Measurements from ENCODE around the gene JPH2. TPM values are rescaled to one million over a fixed set of nuclear protein-coding genes. Genes with fewer than 3 reads are reported as not detected.
A peak's percentile ranks its signal among the peaks of the same experiment; 100 is the strongest.

JPH2 gene
- total and polyA plus RNA-seq, 9 donors = 0.48 to 27.4 (median 3.0) TPM

- Histone ChIP-seq H3K4me3 (no peak overlapping the region), H3K27ac (no peak overlapping the region), H3K36me3 (no peaks in the 10 kb centered on the region), H3K4me1 (ENCODE audit: insufficient read depth) (no peaks in the 10 kb centered on the region), H3K9me3 (no peaks in the 10 kb centered on the region), H3K27me3 (no peaks in the 10 kb centered on the region)
- TF ChIP-seq CTCF (IDR thresholded peaks at IDR 0.05) (no peak), EP300 (IDR thresholded peaks at IDR 0.05) (no peak), POLR2A (IDR thresholded peaks at IDR 0.05) (no peak)
- WGBS, 3 donors = 49 to 60% (median 50%) methylated on average over 6 of the region's 6 CpGs
- intact Hi-C loops (cut with DNase I) = no loop called here
- no peak for DNase-seq
These were observed 114.6 kb downstream of the JPH2 start for GRCh38 chr20:44072384-44072783.

- H3K4me1 ChIP-seq (ENCODE audit: insufficient read depth) = no peaks in the 10 kb centered on the region
- 79 to 87% (median 80%) methylated on average over 11 of the region's 11 CpGs for WGBS, 3 donors
- no peaks in the 10 kb centered on the region for H3K27me3 ChIP-seq
- no peak overlapping the region for H3K27ac ChIP-seq
- H3K9me3 ChIP-seq = no peaks in the 10 kb centered on the region
- H3K4me3 ChIP-seq = no peak overlapping the region
- intact Hi-C loops (cut with DNase I) = no loop called here
- TF ChIP-seq CTCF (IDR thresholded peaks at IDR 0.05) (no peak), POLR2A (IDR thresholded peaks at IDR 0.05) (no peak), EP300 (IDR thresholded peaks at IDR 0.05) (no peak)
- H3K36me3 ChIP-seq = no peaks in the 10 kb centered on the region
- DNase-seq = peak in 1 of 5 donors; percentile 7
These were observed 115.4 kb downstream of the JPH2 start for GRCh38 chr20:44071526-44072111.

- WGBS, 3 donors = 82 to 85% (median 85%) methylated on average over 10 of the region's 10 CpGs
- H3K4me1 ChIP-seq (ENCODE audit: insufficient read depth) = no peaks in the 10 kb centered on the region
- intact Hi-C loops (cut with DNase I) = no loop called here
- DNase-seq = no peak
- H3K27ac ChIP-seq = no peak overlapping the region
- H3K27me3 ChIP-seq = no peaks in the 10 kb centered on the region
- H3K36me3 ChIP-seq = no peaks in the 10 kb centered on the region
- H3K9me3 ChIP-seq = no peaks in the 10 kb centered on the region
- H3K4me3 ChIP-seq = no peak overlapping the region
- TF ChIP-seq CTCF (IDR thresholded peaks at IDR 0.05) (no peak), EP300 (IDR thresholded peaks at IDR 0.05) (no peak), POLR2A (IDR thresholded peaks at IDR 0.05) (no peak)
These were observed 115.9 kb downstream of the JPH2 start for GRCh38 chr20:44071057-44071456.

- Histone ChIP-seq H3K27ac (no peak overlapping the region), H3K27me3 (no peaks in the 10 kb centered on the region), H3K36me3 (no peaks in the 10 kb centered on the region), H3K4me3 (no peak overlapping the region), H3K4me1 (ENCODE audit: insufficient read depth) (no peaks in the 10 kb centered on the region), H3K9me3 (no peaks in the 10 kb centered on the region)
- WGBS, 3 donors = 69 to 74% (median 74%) methylated on average over 17 of the region's 17 CpGs
- TF ChIP-seq EP300 (IDR thresholded peaks at IDR 0.05) (no peak), CTCF (IDR thresholded peaks at IDR 0.05) (no peak), POLR2A (IDR thresholded peaks at IDR 0.05) (no peak)
- intact Hi-C loops (cut with DNase I) = no loop called here
- DNase-seq = no peak
These were observed 116.7 kb downstream of the JPH2 start for GRCh38 chr20:44070139-44070900.
